Trophoblast cell (in vitro differentiated cells and primary cell): ENCODE results near the gene HS3ST3A1.

Experiments used
- DNase-seq, 2 donors: peaks; one replicate each; pipeline ENCODE4 v3.0.0-alpha.2; 2016
- H2AFZ ChIP-seq: 2 replicates; pipeline ENCODE4 v1.6.1; 2013; ENCODE audit warnings: low read length, moderate library complexity, mild to moderate bottlenecking; ENCODE audit not compliant: insufficient read depth, poor library complexity
- H2AK5ac ChIP-seq: 2 replicates; pipeline ENCODE4 v1.6.1; 2013; ENCODE audit warnings: mild to moderate bottlenecking, low read length
- H2BK120ac ChIP-seq: 2 replicates; pipeline ENCODE4 v1.6.1; 2013; ENCODE audit warnings: low read length, mild to moderate bottlenecking, moderate library complexity; ENCODE audit not compliant: insufficient read depth, poor library complexity
- H2BK12ac ChIP-seq: 2 replicates; pipeline ENCODE4 v1.6.1; 2013; ENCODE audit warnings: mild to moderate bottlenecking, low read length, moderate library complexity
- H2BK5ac ChIP-seq: 2 replicates; pipeline ENCODE4 v1.6.1; 2013; ENCODE audit warnings: low read length, low read depth, moderate library complexity, mild to moderate bottlenecking; ENCODE audit not compliant: poor library complexity
- H3K14ac ChIP-seq: 2 replicates; pipeline ENCODE4 v1.6.1; 2013; ENCODE audit warnings: mild to moderate bottlenecking, low read length
- H3K18ac ChIP-seq: 2 replicates; pipeline ENCODE4 v1.6.1; 2013; ENCODE audit warnings: mild to moderate bottlenecking, low read length
- H3K23ac ChIP-seq: 2 replicates; pipeline ENCODE4 v1.6.1; 2013; ENCODE audit warnings: low read length
- H3K27ac ChIP-seq: 2 replicates; pipeline ENCODE4 v1.5.1; 2013; ENCODE audit warnings: low read depth, mild to moderate bottlenecking, inconsistent platforms, low read length, moderate library complexity
- H3K27me3 ChIP-seq: 2 replicates; pipeline ENCODE4 v1.6.1; 2013; ENCODE audit warnings: inconsistent platforms, mild to moderate bottlenecking, low read length, moderate library complexity; ENCODE audit not compliant: insufficient read depth
- H3K36me3 ChIP-seq, 2 experiments: 1 replicate in 1 of 2; 2 replicates in 1 of 2; pipeline ENCODE4 v1.6.1; 2013; ENCODE audit warnings: low read length in 2 of 2, mild to moderate bottlenecking in 2 of 2, moderate library complexity in 1 of 2; ENCODE audit not compliant: insufficient read depth in 2 of 2, control insufficient read depth in 1 of 2
- H3K4ac ChIP-seq: 2 replicates; pipeline ENCODE4 v1.6.1; 2013; ENCODE audit warnings: low read depth, mild to moderate bottlenecking, low read length, moderate library complexity
- H3K4me1 ChIP-seq, 2 experiments: 1 replicate in 1 of 2; 2 replicates in 1 of 2; pipeline ENCODE4 v1.6.1; 2013; ENCODE audit warnings: low read length in 2 of 2, mild to moderate bottlenecking in 2 of 2, moderate library complexity in 1 of 2; ENCODE audit not compliant: insufficient read depth in 2 of 2, control insufficient read depth in 1 of 2
- H3K4me2 ChIP-seq: 2 replicates; pipeline ENCODE4 v1.6.1; 2013; ENCODE audit warnings: inconsistent platforms, mild to moderate bottlenecking, low read length, moderate library complexity
- H3K4me3 ChIP-seq: 2 replicates; pipeline ENCODE4 v1.5.1; 2013; ENCODE audit warnings: mild to moderate bottlenecking, low read depth, low read length, inconsistent platforms
- H3K79me1 ChIP-seq: one replicate; pipeline ENCODE4 v1.6.1; 2013; ENCODE audit warnings: low read length
- H3K79me2 ChIP-seq: 2 replicates; pipeline ENCODE4 v1.6.1; 2013; ENCODE audit warnings: low read length, mild to moderate bottlenecking; ENCODE audit not compliant: control insufficient read depth, insufficient read depth, poor library complexity
- H3K9ac ChIP-seq: 2 replicates; pipeline ENCODE4 v1.6.1; 2013; ENCODE audit warnings: mild to moderate bottlenecking, low read length
- H3K9me3 ChIP-seq: 2 replicates; pipeline ENCODE4 v1.6.1; 2013; ENCODE audit warnings: low read depth, mild to moderate bottlenecking, control low read depth, inconsistent platforms, low read length; ENCODE audit not compliant: insufficient read depth
- H4K12ac ChIP-seq: 2 replicates; pipeline ENCODE4 v1.6.1; 2013; ENCODE audit warnings: low read depth, mild to moderate bottlenecking, low read length, moderate library complexity
- H4K8ac ChIP-seq: 2 replicates; pipeline ENCODE4 v1.6.1; 2013; ENCODE audit warnings: low read depth, mild to moderate bottlenecking, low read length, moderate library complexity
- H4K91ac ChIP-seq: one replicate; pipeline ENCODE4 v1.6.1; 2013; ENCODE audit warnings: low read depth, mild to moderate bottlenecking, low read length, moderate library complexity
- WGBS: extraction: QIAGEN DNeasy Blood & Tissue Kit; methylation state at CpG from one replicate; pipeline ENCODE4 v1.1.7; 2013; ENCODE audit warnings: missing lambda C conversion rate; ENCODE audit not compliant: insufficient read length, insufficient coverage; ENCODE audit errors: extremely low coverage; 5-methylcytosine and 5-hydroxymethylcytosine counted together

HS3ST3A1 gene

GRCh38 chr17:13595599-13595899 is 6.2 kb downstream of the HS3ST3A1 start:
- H4K8ac ChIP-seq, result no peak overlapping the region
- no peak overlapping the region for H3K27ac ChIP-seq
- no peak overlapping the region for H3K23ac ChIP-seq
- H3K4me1 ChIP-seq, result peaks cover 0 to 6% of the 10 kb centered on the region in 2 experiments
- no peak overlapping the region for H3K14ac ChIP-seq
- no peak overlapping the region for H2AFZ ChIP-seq
- peaks cover 2% of the 10 kb centered on the region for H3K27me3 ChIP-seq
- no peak overlapping the region for H3K9ac ChIP-seq
- H3K79me2 ChIP-seq, result no peaks in the 10 kb centered on the region
- H2BK120ac ChIP-seq, result no peak overlapping the region
- no peaks in the 10 kb centered on the region for H3K9me3 ChIP-seq
- no peak overlapping the region for H2BK12ac ChIP-seq
- no peak overlapping the region for H2AK5ac ChIP-seq
- H4K12ac ChIP-seq, result no peak overlapping the region
- H3K4ac ChIP-seq, result no peak overlapping the region
- no peaks in the 10 kb centered on the region for H3K36me3 ChIP-seq
- peaks cover 5% of the 10 kb centered on the region for H3K79me1 ChIP-seq
- no peak overlapping the region for H3K4me3 ChIP-seq
- no peak for DNase-seq
- H3K4me2 ChIP-seq, result no peak overlapping the region
- no peak overlapping the region for H3K18ac ChIP-seq
- WGBS, result no CpG with 5 or more reads among the region's 6 CpGs
- no peak overlapping the region for H4K91ac ChIP-seq
- no peak overlapping the region for H2BK5ac ChIP-seq

GRCh38 chr17:13594762-13595598 is 6.7 kb downstream of the HS3ST3A1 start:
- no peak overlapping the region for H4K12ac ChIP-seq
- no peaks in the 10 kb centered on the region for H3K36me3 ChIP-seq
- H3K4ac ChIP-seq, result no peak overlapping the region
- H3K18ac ChIP-seq, result no peak overlapping the region
- H3K23ac ChIP-seq, result no peak overlapping the region
- H2BK5ac ChIP-seq, result no peak overlapping the region
- H2BK12ac ChIP-seq, result no peak overlapping the region
- H3K27ac ChIP-seq, result no peak overlapping the region
- H3K27me3 ChIP-seq, result no peaks in the 10 kb centered on the region
- H3K9ac ChIP-seq, result no peak overlapping the region
- H4K8ac ChIP-seq, result no peak overlapping the region
- H2BK120ac ChIP-seq, result no peak overlapping the region
- no peak overlapping the region for H3K4me2 ChIP-seq
- H3K4me3 ChIP-seq, result no peak overlapping the region
- H3K79me1 ChIP-seq, result peaks cover 2% of the 10 kb centered on the region
- H3K14ac ChIP-seq, result no peak overlapping the region
- no peak overlapping the region for H2AK5ac ChIP-seq
- H3K79me2 ChIP-seq, result no peaks in the 10 kb centered on the region
- no peak overlapping the region for H2AFZ ChIP-seq
- no peak overlapping the region for H4K91ac ChIP-seq
- WGBS, result no CpG with 5 or more reads among the region's 10 CpGs
- peak; percentile 68 to 91 for DNase-seq
- H3K9me3 ChIP-seq, result no peaks in the 10 kb centered on the region
- peaks cover 0 to 2% of the 10 kb centered on the region in 2 experiments for H3K4me1 ChIP-seq

DNA sequence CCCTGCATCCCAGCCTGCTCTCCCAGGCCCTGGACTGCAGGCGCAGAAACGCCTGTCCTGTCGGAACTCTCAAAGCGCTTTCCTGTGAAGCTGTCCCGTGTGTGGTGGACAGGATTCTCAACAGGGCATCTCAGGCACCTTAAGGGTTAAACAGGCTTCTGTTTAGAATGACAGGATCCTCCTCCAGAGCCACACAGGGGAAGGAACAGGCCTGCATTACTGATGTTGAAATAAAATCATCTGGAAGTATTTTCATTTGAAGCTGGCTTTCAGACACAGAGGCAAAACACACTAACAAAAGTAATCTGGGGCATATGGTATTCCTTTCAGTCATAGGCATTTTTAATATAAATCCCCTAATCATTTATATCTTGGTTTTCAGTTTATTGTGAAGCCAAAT is 7.4 kb downstream of the HS3ST3A1 start:
- H2AK5ac ChIP-seq, result no peak overlapping the region
- no peaks in the 10 kb centered on the region for H3K79me2 ChIP-seq
- no peak overlapping the region for H3K4me3 ChIP-seq
- no peak overlapping the region for H2BK12ac ChIP-seq
- H2AFZ ChIP-seq, result no peak overlapping the region
- H3K4me2 ChIP-seq, result no peak overlapping the region
- H3K36me3 ChIP-seq, result no peaks in the 10 kb centered on the region
- no peak overlapping the region for H3K27ac ChIP-seq
- H3K4ac ChIP-seq, result no peak overlapping the region
- WGBS, result no CpG with 5 or more reads among the region's 5 CpGs
- peaks cover 2% of the 10 kb centered on the region for H3K79me1 ChIP-seq
- no peaks in the 10 kb centered on the region for H3K9me3 ChIP-seq
- H3K4me1 ChIP-seq, result peaks cover 0 to 2% of the 10 kb centered on the region in 2 experiments
- no peak overlapping the region for H2BK5ac ChIP-seq
- no peak overlapping the region for H3K9ac ChIP-seq
- H4K8ac ChIP-seq, result no peak overlapping the region
- H4K91ac ChIP-seq, result no peak overlapping the region
- H3K18ac ChIP-seq, result no peak overlapping the region
- H3K23ac ChIP-seq, result no peak overlapping the region
- no peaks in the 10 kb centered on the region for H3K27me3 ChIP-seq
- H4K12ac ChIP-seq, result no peak overlapping the region
- DNase-seq, result no peak
- H3K14ac ChIP-seq, result no peak overlapping the region
- no peak overlapping the region for H2BK120ac ChIP-seq

- no peak overlapping the region for H3K4me3 ChIP-seq
- H4K8ac ChIP-seq, result no peak overlapping the region
- no peak overlapping the region for H2BK12ac ChIP-seq
- no peak overlapping the region for H3K27ac ChIP-seq
- no CpG with 5 or more reads among the region's 10 CpGs for WGBS
- H3K14ac ChIP-seq, result no peak overlapping the region
- H4K12ac ChIP-seq, result no peak overlapping the region
- no peaks in the 10 kb centered on the region for H3K9me3 ChIP-seq
- H2AFZ ChIP-seq, result no peak overlapping the region
- peaks cover 2% of the 10 kb centered on the region for H3K79me1 ChIP-seq
- peaks cover 0 to 2% of the 10 kb centered on the region in 2 experiments for H3K4me1 ChIP-seq
- H3K4me2 ChIP-seq, result no peak overlapping the region
- H2BK5ac ChIP-seq, result no peak overlapping the region
- no peak overlapping the region for H3K4ac ChIP-seq
- H2AK5ac ChIP-seq, result no peak overlapping the region
- no peaks in the 10 kb centered on the region for H3K36me3 ChIP-seq
- H3K18ac ChIP-seq, result no peak overlapping the region
- no peak overlapping the region for H3K23ac ChIP-seq
- H3K9ac ChIP-seq, result no peak overlapping the region
- no peaks in the 10 kb centered on the region for H3K79me2 ChIP-seq
- no peak overlapping the region for H2BK120ac ChIP-seq
- no peak for DNase-seq
- H3K27me3 ChIP-seq, result no peaks in the 10 kb centered on the region
- no peak overlapping the region for H4K91ac ChIP-seq
Measured at GRCh38 chr17:13593757-13594156, 8.0 kb downstream of the HS3ST3A1 start.
